Upper lobe of left lung (tissue), 6 donors: ENCODE measurements around the gene ACR. TPM values are rescaled to one million over a fixed set of nuclear protein-coding genes. Genes with fewer than 3 reads are reported as not detected.
A peak's percentile ranks its signal among the peaks of the same experiment; 100 is the strongest.

Experiments
- ATAC-seq, 2 donors: fragments of 200-7000 bp; cut with Tn5 transposase; one replicate each; pipeline ENCODE4 v1.9.1; 2022; ENCODE audit warnings: mild to moderate bottlenecking in 2 of 2, moderate library complexity in 2 of 2; ENCODE audit not compliant: low FRiP score in 2 of 2
- DNase-seq, 2 donors: peaks; one replicate each; pipeline ENCODE4 v3.0.0-alpha.2; 2019 to 2020
- H3K27ac ChIP-seq, 4 donors: fragments of 200-600 bp; sonication (generic); one replicate each; pipeline ENCODE4 v1.5.1; 2016 to 2019
- H3K27me3 ChIP-seq, 4 donors: fragments of 200-600 bp; sonication (generic); one replicate each; pipeline ENCODE4 v1.5.1; 2017 to 2019
- H3K36me3 ChIP-seq, 4 donors: fragments of 200-600 bp; sonication (generic); one replicate each; pipeline ENCODE4 v1.5.1; 2016 to 2019
- H3K4me1 ChIP-seq, 4 donors: fragments of 200-600 bp; sonication (generic); one replicate each; pipeline ENCODE4 v1.5.1; 2018 to 2019
- H3K4me3 ChIP-seq, 4 donors: fragments of 200-600 bp; sonication (generic); one replicate each; pipeline ENCODE4 v1.5.1; 2017 to 2019; ENCODE audit warnings: mild to moderate bottlenecking in 2 of 4, moderate library complexity in 1 of 4
- H3K9me3 ChIP-seq, 4 donors: fragments of 200-600 bp; sonication (generic); one replicate each; pipeline ENCODE4 v1.5.1; 2018 to 2019
- CTCF ChIP-seq, 6 experiments: fragments of 450-650 bp in 4 of 6; fragments of 200-600 bp in 2 of 6; sonication (generic) in 2 of 6; IDR thresholded peaks; one replicate each; pipeline ENCODE4 v1.5.1; 2016 to 2019; ENCODE audit warnings: antibody characterized with exemption in 6 of 6
- EP300 ChIP-seq, 4 donors: sonication (generic); formaldehyde crosslinking; IDR thresholded peaks; one replicate each; pipeline ENCODE4 v1.5.1; 2017; ENCODE audit warnings: antibody characterized with exemption in 4 of 4, control low read depth in 2 of 4
- POLR2A ChIP-seq, 4 donors: fragments of 450-650 bp; IDR thresholded peaks; one replicate each; pipeline ENCODE4 v1.5.1; 2016 to 2017; ENCODE audit warnings: antibody characterized with exemption in 4 of 4, mild to moderate bottlenecking in 2 of 4
- POLR2AphosphoS5 ChIP-seq, 2 donors: sonication (generic); formaldehyde crosslinking; IDR thresholded peaks; one replicate each; pipeline ENCODE4 v1.5.1; 2017; ENCODE audit warnings: antibody characterized with exemption in 2 of 2
- WGBS, 2 donors: methylation state at CpG; one replicate each; pipeline ENCODE4 v1.1.5; 2017 to 2018; 5-methylcytosine and 5-hydroxymethylcytosine counted together
- total RNA-seq, 6 donors: library from RNA; depleted of rRNA in 4 of 6; stranded (reverse); fragments of >200 nt in 4 of 6; gene quantifications; one replicate each; pipeline versions ENCODE4 v1.1.0 to v1.2.1, GENCODE V29; 2016 to 2021
- donor health status: DM: no; HTN: no; CAD: no; lungs with moderate emphysema.
- donor health status: DM: no; HTN: yes; CAD: no; lungs with severe emphysema.

The ACR gene
- total RNA-seq, 6 donors from 2014 or later = 0.71 to 3.9 (median 1.5) TPM

- no peak for ATAC-seq
- no peak for TF ChIP-seq EP300 (IDR thresholded peaks at IDR 0.05)
- no peak for TF ChIP-seq POLR2AphosphoS5 (IDR thresholded peaks at IDR 0.05)
- TF ChIP-seq POLR2A (IDR thresholded peaks at IDR 0.05) = no peak
- no peak for TF ChIP-seq CTCF (IDR thresholded peaks at IDR 0.05)
- no peaks in the 10 kb centered on the region for H3K9me3 ChIP-seq
- WGBS, 2 donors = 77 to 82% methylated on average over 5 to 16 of the region's 16 CpGs
- no peaks in the 10 kb centered on the region for H3K27me3 ChIP-seq
- H3K27ac ChIP-seq = peak overlapping the region in 1 of 4 donors; percentile 9
- peaks cover 10 to 21% (median 19%) of the 10 kb centered on the region in 4 donors for H3K4me1 ChIP-seq
- H3K36me3 ChIP-seq = peaks cover 0 to 53% (median 1%) of the 10 kb centered on the region in 4 donors
- DNase-seq = no peak
- no peak overlapping the region for H3K4me3 ChIP-seq
These were observed 26.3 kb upstream of the ACR start for GRCh38 chr22:50711446-50712340.

- Histone ChIP-seq H3K4me3 (no peak overlapping the region), H3K27ac (peak overlapping the region in 2 of 4 donors; percentile 6 to 10), H3K36me3 (peaks cover 0 to 60% (median 1%) of the 10 kb centered on the region in 4 donors), H3K4me1 (peaks cover 10 to 21% (median 19%) of the 10 kb centered on the region in 4 donors), H3K27me3 (no peaks in the 10 kb centered on the region), H3K9me3 (no peaks in the 10 kb centered on the region)
- TF ChIP-seq CTCF (IDR thresholded peaks at IDR 0.05) = no peak
- TF ChIP-seq POLR2A (IDR thresholded peaks at IDR 0.05) = no peak
- no peak for TF ChIP-seq POLR2AphosphoS5 (IDR thresholded peaks at IDR 0.05)
- TF ChIP-seq EP300 (IDR thresholded peaks at IDR 0.05) = no peak
- ATAC-seq = no peak
- WGBS, 2 donors = 62 to 85% methylated on average over 9 of the region's 9 CpGs
- no peak for DNase-seq
These were observed 25.5 kb upstream of the ACR start for GRCh38 chr22:50712341-50713007.

GRCh38 chr22:50713008-50713385 is 25.0 kb upstream of the ACR start:
- DNase-seq = no peak
- TF ChIP-seq EP300 (IDR thresholded peaks at IDR 0.05) (no peak), CTCF (IDR thresholded peaks at IDR 0.05) (no peak), POLR2AphosphoS5 (IDR thresholded peaks at IDR 0.05) (no peak), POLR2A (IDR thresholded peaks at IDR 0.05) (no peak)
- 75 to 78% methylated on average over 13 of the region's 13 CpGs for WGBS, 2 donors
- Histone ChIP-seq H3K4me3 (no peak overlapping the region), H3K27me3 (no peaks in the 10 kb centered on the region), H3K4me1 (peaks cover 10 to 21% (median 19%) of the 10 kb centered on the region in 4 donors), H3K9me3 (no peaks in the 10 kb centered on the region), H3K36me3 (peaks cover 0 to 66% (median 1%) of the 10 kb centered on the region in 4 donors), H3K27ac (peak overlapping the region in 2 of 4 donors; percentile 6 to 10)
- no peak for ATAC-seq

- H3K27me3 ChIP-seq = no peaks in the 10 kb centered on the region
- H3K4me1 ChIP-seq = peaks cover 10 to 21% (median 19%) of the 10 kb centered on the region in 4 donors
- H3K36me3 ChIP-seq = peaks cover 0 to 66% (median 1%) of the 10 kb centered on the region in 4 donors
- peak overlapping the region in 1 of 4 donors; percentile 10 for H3K27ac ChIP-seq
- ATAC-seq = peak in 1 of 2 donors; percentile 42
- H3K4me3 ChIP-seq = no peak overlapping the region
- no peaks in the 10 kb centered on the region for H3K9me3 ChIP-seq
- TF ChIP-seq POLR2AphosphoS5 (IDR thresholded peaks at IDR 0.05) (peak; percentile 73 to 94), POLR2A (IDR thresholded peaks at IDR 0.05) (no peak), EP300 (IDR thresholded peaks at IDR 0.05) (peak; percentile 61 to 99 (median 94))
- DNase-seq = no peak
- 67 to 79% methylated on average over 4 to 5 of the region's 5 CpGs for WGBS, 2 donors
These were observed 24.4 kb upstream of the ACR start for GRCh38 chr22:50713571-50714056.

GRCh38 chr22:50714150-50714549 is 23.9 kb upstream of the ACR start:
- H3K4me1 ChIP-seq = peaks cover 10 to 21% (median 19%) of the 10 kb centered on the region in 4 donors
- peaks cover 0 to 66% (median 1%) of the 10 kb centered on the region in 4 donors for H3K36me3 ChIP-seq
- DNase-seq = no peak
- no peaks in the 10 kb centered on the region for H3K9me3 ChIP-seq
- ATAC-seq = no peak
- no peak overlapping the region for H3K4me3 ChIP-seq
- peak overlapping the region; percentile 61 to 69 (median 68) for H3K27ac ChIP-seq
- H3K27me3 ChIP-seq = no peaks in the 10 kb centered on the region
- TF ChIP-seq POLR2AphosphoS5 (IDR thresholded peaks at IDR 0.05) (no peak), POLR2A (IDR thresholded peaks at IDR 0.05) (no peak), EP300 (IDR thresholded peaks at IDR 0.05) (no peak), CTCF (IDR thresholded peaks at IDR 0.05) (no peak)
- WGBS, 2 donors = 85 to 89% methylated on average over 5 to 7 of the region's 7 CpGs
